ENCODE data around the gene ZNF789.

The ZNF789 gene

DNA sequence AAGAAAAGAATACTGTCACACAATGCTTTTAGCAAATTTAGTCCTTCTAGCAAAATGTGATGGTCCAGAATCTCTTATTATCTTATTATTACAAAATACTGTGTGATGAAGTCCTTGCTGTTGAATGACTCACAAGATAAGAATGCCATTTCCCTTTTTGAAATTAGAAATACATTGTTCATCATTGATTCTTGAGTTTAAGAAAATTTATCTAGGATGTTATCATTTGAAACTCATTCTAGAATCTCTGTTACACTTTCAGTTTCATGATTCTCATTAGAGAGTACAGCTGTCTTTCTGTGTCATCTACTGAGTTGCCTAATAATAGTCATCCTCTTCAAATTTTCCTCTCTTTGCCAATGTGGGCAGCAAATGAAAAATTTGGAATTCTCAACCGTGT is 41.4 kb downstream of the ZNF789 start:
- no peak for DNase-seq

DNA sequence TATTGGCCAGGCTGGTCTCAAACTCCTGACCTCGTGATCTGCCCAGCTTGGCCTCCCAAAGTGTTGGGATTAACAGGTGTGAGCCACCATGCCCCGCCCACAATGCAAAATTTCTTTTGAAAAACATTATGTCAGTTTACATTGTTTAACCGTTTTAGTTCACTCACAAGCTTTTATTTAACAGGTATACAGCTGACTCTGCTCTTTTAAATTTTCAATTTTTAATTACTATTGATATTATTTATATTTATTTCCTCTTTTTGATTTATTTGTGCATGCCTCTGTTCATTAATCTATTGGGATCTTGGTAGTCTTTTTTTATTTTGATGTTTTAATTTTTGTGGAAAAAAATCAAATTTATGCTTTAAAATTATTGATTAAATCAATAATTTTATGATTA is 48.7 kb downstream of the ZNF789 start:
- no peak for DNase-seq

DNA sequence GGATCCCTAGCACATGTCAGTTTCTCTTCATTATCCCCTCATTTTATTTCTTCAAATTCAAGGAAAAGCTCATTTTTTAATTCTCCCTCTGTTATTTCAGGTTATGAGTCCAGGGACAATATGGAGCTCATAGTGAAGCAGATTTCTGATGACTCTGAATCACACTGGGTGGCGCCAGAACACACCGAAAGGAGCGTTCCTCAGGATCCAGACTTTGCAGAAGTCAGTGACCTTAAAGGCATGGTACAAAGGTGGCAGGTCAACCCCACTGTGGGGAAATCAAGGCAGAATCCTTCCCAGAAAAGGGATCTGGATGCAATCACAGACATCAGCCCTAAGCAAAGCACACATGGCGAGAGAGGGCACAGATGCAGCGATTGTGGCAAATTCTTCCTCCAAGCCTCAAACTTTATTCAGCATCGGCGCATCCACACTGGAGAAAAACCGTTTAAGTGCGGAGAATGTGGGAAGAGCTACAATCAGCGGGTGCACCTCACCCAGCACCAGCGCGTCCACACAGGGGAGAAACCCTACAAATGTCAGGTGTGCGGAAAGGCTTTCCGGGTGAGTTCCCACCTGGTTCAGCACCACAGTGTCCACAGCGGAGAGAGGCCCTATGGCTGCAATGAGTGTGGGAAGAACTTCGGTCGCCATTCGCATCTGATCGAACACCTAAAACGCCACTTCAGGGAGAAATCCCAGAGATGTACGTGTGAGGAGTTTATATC is 53.2 kb downstream of the ZNF789 start:
- no peak for DNase-seq

DNA sequence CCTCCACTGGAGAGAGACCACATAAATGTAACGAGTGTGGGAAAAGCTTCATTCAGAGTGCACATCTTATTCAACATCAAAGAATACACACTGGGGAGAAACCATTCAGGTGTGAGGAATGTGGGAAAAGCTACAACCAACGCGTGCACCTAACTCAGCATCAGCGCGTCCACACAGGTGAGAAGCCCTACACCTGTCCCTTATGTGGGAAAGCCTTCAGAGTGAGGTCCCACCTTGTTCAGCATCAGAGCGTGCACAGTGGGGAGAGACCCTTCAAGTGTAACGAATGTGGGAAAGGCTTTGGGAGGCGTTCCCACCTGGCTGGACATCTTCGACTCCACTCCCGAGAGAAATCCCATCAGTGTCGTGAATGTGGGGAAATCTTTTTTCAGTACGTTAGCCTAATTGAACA is 58.7 kb downstream of the ZNF789 start:
- no peak for DNase-seq

DNA sequence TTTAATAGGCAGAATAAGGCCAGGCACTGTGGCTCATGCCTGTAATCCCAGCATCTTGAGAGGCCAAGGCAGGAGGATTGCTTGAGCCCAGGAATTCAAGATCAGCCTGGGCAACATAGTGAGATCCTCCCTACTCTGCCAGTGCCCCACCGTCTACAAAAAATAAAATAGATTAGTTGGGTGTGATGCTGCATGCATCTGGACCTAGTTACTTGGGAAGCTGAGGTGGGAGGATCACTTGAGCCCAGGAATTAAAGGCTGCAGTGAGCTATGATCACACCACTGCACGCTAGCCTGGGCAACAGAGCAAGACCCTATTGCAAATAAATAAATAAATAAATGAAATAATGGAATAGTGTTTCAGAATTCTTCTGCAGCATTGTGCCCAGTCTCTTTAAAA is 63.0 kb downstream of the ZNF789 start:
- DNase-seq = no peak
